ENCODE results near the gene TOLLIP.

- TF ChIP-seq CTCF (IDR thresholded peaks at IDR 0.05; ENCODE audit: low read depth, low read length) (no peak), MAX (IDR thresholded peaks at IDR 0.05; ENCODE audit: low read depth, low read length) (no peak), POLR2A (IDR thresholded peaks at IDR 0.05; ENCODE audit: extremely low read depth, insufficient read length) (no peak), MYC (IDR thresholded peaks at IDR 0.05; ENCODE audit: low read depth, low read length) (no peak)
Observed at GRCh38 chr11:1333860-1334259, 24.4 kb upstream of the TOLLIP start.
